Endothelial cell of umbilical vein (primary cell): ENCODE data around the gene ELAVL1. TPM values are rescaled to one million over a fixed set of nuclear protein-coding genes. Genes with fewer than 3 reads are reported as not detected.

ENCODE experiments used
- BruUV-seq: library from RNA; stranded (reverse); fragments of 400-500 nt; replicated peaks from 2 replicates; lab custom pipeline; 2021; lab: Mats Ljungman, UMichigan
- CTCF ChIA-PET: fragments of 300-600, 350-600 bp; sonication (Branson Sonifier 250); formaldehyde crosslinking; loops from one replicate; lab custom pipeline; 2021; ENCODE audit warnings: antibody characterized with exemption, inconsistent platforms; lab: Charles Lee
- POLR2A ChIA-PET: fragments of 300-600, 350-600 bp; sonication (Branson Sonifier 250); formaldehyde crosslinking; loops from one replicate; lab custom pipeline; 2021; ENCODE audit warnings: antibody characterized with exemption, inconsistent platforms; lab: Charles Lee
- DNase-seq: peaks from one replicate; pipeline ENCODE4 v3.0.0-alpha.2; 2011; ENCODE audit warnings: low read depth, low spot score
- FAIRE-seq: peaks from 2 replicates; lab custom pipeline; 2011; peaks lifted over from hg19 to GRCh38; lab: Jason Lieb, UNC
- H2AFZ ChIP-seq: 2 replicates; pipeline ENCODE4 v1.6.0; 2012; ENCODE audit warnings: low read depth, low read length, control low read depth, inconsistent platforms
- H3K27ac ChIP-seq: 2 replicates; pipeline ENCODE4 v1.5.1; 2011; ENCODE audit warnings: low read depth, mild to moderate bottlenecking, control low read depth, low read length, moderate library complexity; ENCODE audit not compliant: insufficient read depth
- H3K27me3 ChIP-seq, 2 experiments: 2 replicates each; pipeline versions ENCODE4 v1.6.0 to v1.6.1; 2011; ENCODE audit warnings: low read length in 2 of 2, mixed read lengths in 1 of 2; ENCODE audit not compliant: control insufficient read depth in 2 of 2, insufficient read depth in 2 of 2
- H3K36me3 ChIP-seq, 2 experiments: 2 replicates in 1 of 2; 3 replicates in 1 of 2; pipeline ENCODE4 v1.5.1; 2011; ENCODE audit warnings: low read length in 2 of 2, mild to moderate bottlenecking in 1 of 2, moderate library complexity in 1 of 2; ENCODE audit not compliant: control insufficient read depth in 2 of 2, insufficient read depth in 2 of 2; ENCODE audit errors: extremely low read depth in 1 of 2
- H3K4me1 ChIP-seq: 3 replicates; pipeline ENCODE4 v1.5.1; 2011; ENCODE audit warnings: mild to moderate bottlenecking, low read length; ENCODE audit not compliant: control insufficient read depth, insufficient read depth; ENCODE audit errors: extremely low read depth
- H3K4me2 ChIP-seq: 2 replicates; pipeline ENCODE4 v1.6.1; 2011; ENCODE audit warnings: low read length, control low read depth, mixed read lengths; ENCODE audit not compliant: insufficient read depth
- H3K4me3 ChIP-seq, 3 experiments: fragments of 200-600 bp in 1 of 3; sonication (generic), shearing (Covaris generic) in 1 of 3; replicated peaks in 1 of 3; 2 replicates each; pipeline ENCODE4 v1.5.1; 2011 to 2016; ENCODE audit warnings: control low read depth in 3 of 3, low read length in 3 of 3, mild to moderate bottlenecking in 2 of 3, inconsistent platforms in 1 of 3, low read depth in 1 of 3, moderate library complexity in 1 of 3; ENCODE audit not compliant: insufficient read depth in 1 of 3
- H3K79me2 ChIP-seq: 2 replicates; pipeline ENCODE4 v1.6.0; 2012; ENCODE audit warnings: low read length, inconsistent platforms; ENCODE audit not compliant: control insufficient read depth, insufficient read depth
- H3K9ac ChIP-seq: replicated peaks from 2 replicates; pipeline ENCODE3; 2011; ENCODE audit warnings: low read length, control low read depth; ENCODE audit not compliant: insufficient read depth; ENCODE audit errors: extremely low read depth
- H3K9me1 ChIP-seq: replicated peaks from 3 replicates; pipeline ENCODE4 v1.6.0; 2011; ENCODE audit warnings: mild to moderate bottlenecking, low read length; ENCODE audit not compliant: control insufficient read depth, insufficient read depth; ENCODE audit errors: extremely low read depth
- H3K9me3 ChIP-seq: replicated peaks from 2 replicates; pipeline ENCODE4 v1.5.1; 2012; ENCODE audit warnings: low read length, inconsistent platforms; ENCODE audit not compliant: control insufficient read depth, insufficient read depth
- H4K20me1 ChIP-seq: replicated peaks from 2 replicates; pipeline ENCODE3; 2011; ENCODE audit warnings: mild to moderate bottlenecking, low read length; ENCODE audit not compliant: control insufficient read depth, insufficient read depth; ENCODE audit errors: extremely low read depth
- CTCF ChIP-seq, 2 donors: IDR thresholded peaks; 1 replicate in 1 of 2; 2 replicates in 1 of 2; pipeline ENCODE4 v1.5.1; 2011; ENCODE audit warnings: low read length in 2 of 2, mild to moderate bottlenecking in 2 of 2, moderate library complexity in 2 of 2, control low read depth in 1 of 2, inconsistent platforms in 1 of 2, low read depth in 1 of 2; ENCODE audit not compliant: insufficient read depth in 1 of 2; ENCODE audit errors: extremely low read depth in 1 of 2
- EZH2 ChIP-seq: IDR thresholded peaks from 2 replicates; pipeline ENCODE4 v1.6.1; 2012; ENCODE audit warnings: borderline replicate concordance, low read depth, mild to moderate bottlenecking, moderate library complexity, low read length, inconsistent platforms; ENCODE audit not compliant: severe bottlenecking
- FOS ChIP-seq: IDR thresholded peaks from 2 replicates; pipeline ENCODE4 v1.6.1; 2011; ENCODE audit warnings: mild to moderate bottlenecking, low read length, moderate library complexity, borderline replicate concordance; ENCODE audit not compliant: insufficient read depth
- GATA2 ChIP-seq: IDR thresholded peaks from 2 replicates; pipeline ENCODE4 v1.7.0; 2011; ENCODE audit warnings: low read depth, mild to moderate bottlenecking, moderate library complexity, mixed read lengths, low read length; ENCODE audit not compliant: insufficient read length, insufficient read depth
- JUN ChIP-seq: IDR thresholded peaks from 2 replicates; pipeline ENCODE4 v1.6.1; 2011; ENCODE audit warnings: borderline replicate concordance, low read depth; ENCODE audit not compliant: insufficient read length, insufficient read depth
- MAX ChIP-seq: IDR thresholded peaks from 2 replicates; pipeline ENCODE4 v1.6.1; 2011; ENCODE audit not compliant: insufficient read depth, insufficient read length
- MYC ChIP-seq: IDR thresholded peaks from one replicate; pipeline ENCODE4 v1.6.1; 2011; ENCODE audit warnings: mild to moderate bottlenecking, low read depth, low read length
- POLR2A ChIP-seq: IDR thresholded peaks from 2 replicates; pipeline ENCODE4 v1.6.1; 2012; ENCODE audit warnings: low read depth, mild to moderate bottlenecking, control low read depth, low read length
- POLR2AphosphoS5 ChIP-seq: IDR thresholded peaks from 2 replicates; pipeline ENCODE4 v1.6.1; 2012; ENCODE audit warnings: low read depth, mild to moderate bottlenecking, control low read depth, low read length, moderate library complexity; ENCODE audit not compliant: insufficient read depth
- dilution Hi-C: fragments of 300-500 bp; cut with MboI; formaldehyde crosslinking; loops from one replicate; pipeline ENCODE4 v1.15.0; 2019; ENCODE audit warnings: low sequenced_read_pairs; ENCODE audit not compliant: extremely low pct_ligation_motif_present
- intact Hi-C: fragments of 100-400 bp; cut with micrococcal nuclease; formaldehyde crosslinking; loops from one replicate; pipeline ENCODE4 v1.10.0; 2022
- polyA plus RNA-seq, 4 experiments: library from polyadenylated mRNA; depleted of rRNA in 3 of 4; stranded (reverse) in 3 of 4; unstranded in 1 of 4; fragments of >200 nt; gene quantifications; 2 replicates each; pipeline versions ENCODE4 v1.2.1 to v1.2.3, GENCODE V29; 2011 to 2012; ENCODE audit warnings: missing spikeins in 1 of 4
- total RNA-seq: library from RNA; stranded (reverse); gene quantifications from 2 replicates; pipeline ENCODE4 v1.2.3, GENCODE V29; 2021

ELAVL1 gene
- total and polyA plus RNA-seq, 2 donors (not counting 3 experiments of a cell fraction or from before 2014, with no cell fraction given) = 46.8 to 134 TPM

GRCh38 chr19:7947939-7948338 lies 57.5 kb downstream of the ELAVL1 start:
- Histone ChIP-seq H3K4me3 (no peak overlapping the region), H3K79me2 (peaks cover 4% of the 10 kb centered on the region), H3K36me3 (no peaks in the 10 kb centered on the region), H3K4me2 (no peak overlapping the region), H4K20me1 (no peaks in the 10 kb centered on the region), H3K27ac (no peak overlapping the region), H3K4me1 (peaks cover 8% of the 10 kb centered on the region), H2AFZ (no peak overlapping the region), H3K27me3 (no peaks in the 10 kb centered on the region), H3K9ac (no peak overlapping the region), H3K9me3 (no peaks in the 10 kb centered on the region), H3K9me1 (no peaks in the 10 kb centered on the region)
- no TSS peak for BruUV-seq
- intact Hi-C loops = no loop called here
- ChIA-PET POLR2A (no interaction called here), CTCF (no interaction called here)
- DNase-seq (no peak), FAIRE-seq (no peak)
- dilution Hi-C loops = no loop called here
- no peak for TF ChIP-seq MYC
- no peak for TF ChIP-seq MAX
- no peak for TF ChIP-seq CTCF (IDR thresholded peaks at IDR 0.05; ENCODE audit: extremely low read depth in 1 of 2, insufficient read depth in 1 of 2, low read depth in 1 of 2, low read length in 2 of 2)
- no peak for TF ChIP-seq JUN
- TF ChIP-seq POLR2A = no peak
- TF ChIP-seq POLR2AphosphoS5 = no peak
- no peak for TF ChIP-seq EZH2
- no peak for TF ChIP-seq GATA2
- TF ChIP-seq FOS = no peak
